Ovary (tissue), 3 donors: ENCODE measurements around the gene SDF4.

Source experiments
- CTCF ChIP-seq, 3 donors: fragments of 450-650 bp in 2 of 3; fragments of 200-600 bp in 1 of 3; IDR thresholded peaks; one replicate each; pipeline versions ENCODE4 v1.5.1 to v1.8.0; 2016 to 2022; ENCODE audit warnings: antibody characterized with exemption in 3 of 3, mild to moderate bottlenecking in 1 of 3
- EP300 ChIP-seq: sonication (generic); formaldehyde crosslinking; IDR thresholded peaks from one replicate; pipeline ENCODE4 v1.6.1; 2017; ENCODE audit warnings: antibody characterized with exemption
- POLR2A ChIP-seq: fragments of 450-650 bp; IDR thresholded peaks from one replicate; pipeline ENCODE4 v1.6.1; 2017; ENCODE audit warnings: antibody characterized with exemption, mild to moderate bottlenecking, moderate library complexity
- donor health status: DM: no; HTN: no; CAD: no.

DNA sequence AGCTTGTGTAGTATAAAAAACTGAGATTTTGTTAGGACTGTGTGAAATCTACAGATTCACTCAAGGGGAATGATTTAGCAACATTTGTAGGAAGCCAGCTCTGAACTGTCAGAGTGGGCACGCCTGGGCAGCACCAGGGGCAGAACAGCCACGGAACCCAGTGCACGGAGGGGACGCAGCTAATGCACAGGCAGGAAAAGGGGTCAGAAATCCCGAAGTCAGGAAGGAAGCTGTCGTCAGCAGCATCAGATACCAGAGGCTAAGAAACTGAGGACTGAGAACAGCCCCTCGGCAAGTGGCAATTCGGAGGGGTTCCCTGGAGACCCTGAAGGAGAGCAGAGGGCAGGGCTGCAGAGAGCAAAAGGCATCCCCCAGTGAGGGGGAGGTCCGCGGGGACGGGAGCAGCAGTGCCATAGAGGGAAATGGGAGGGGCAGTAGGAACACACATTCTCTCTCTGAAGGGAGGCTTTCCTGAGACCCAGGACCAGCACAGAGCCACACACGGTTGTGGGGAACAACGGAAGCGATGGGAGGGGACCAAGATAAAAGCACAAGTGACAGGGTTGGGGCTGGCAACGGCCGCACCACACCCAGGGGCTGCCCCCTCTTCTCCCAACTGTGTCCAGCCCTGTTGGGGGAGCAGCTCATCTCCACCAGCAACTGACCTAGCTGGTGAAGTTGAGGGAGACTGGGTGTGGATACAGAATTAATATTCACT lies 29.2 kb upstream of the SDF4 start:
- TF ChIP-seq CTCF (IDR thresholded peaks at IDR 0.05) (no peak), POLR2A (no peak), EP300 (no peak)
